GM19238 (cell line): ENCODE data around the gene SLC45A3.
"Not testable (repeated sequence)": the region's sequence is repeated elsewhere in the genome, so short reads cannot be mapped to it uniquely, and the experiment has no call there.

Source experiments
- DNase-seq: peaks from one replicate; pipeline ENCODE4 v3.0.0; 2011; ENCODE audit warnings: low spot score; ENCODE audit not compliant: insufficient read length

Gene SLC45A3

GRCh38 chr1:205637854-205638468 lies 42.3 kb downstream of the SLC45A3 start:
- DNase-seq = no peak

- no peak for DNase-seq
Observed at GRCh38 chr1:205636732-205637131, 43.6 kb downstream of the SLC45A3 start.

- not testable (repeated sequence) for DNase-seq
Observed at GRCh38 chr1:205636138-205636530, 44.2 kb downstream of the SLC45A3 start.

- no peak for DNase-seq
Observed at GRCh38 chr1:205633421-205633976, 46.8 kb downstream of the SLC45A3 start.

GRCh38 chr1:205632669-205633169 lies 47.6 kb downstream of the SLC45A3 start:
- no peak for DNase-seq

GRCh38 chr1:205631768-205632668 lies 48.3 kb downstream of the SLC45A3 start, which contains the start of gene ELK4:
Gene ELK4 (minus strand): TSS chr1:205632011. CDS start chr1:205623882, 8,129 bp downstream.
- peak; percentile 95 for DNase-seq

- peak; percentile 74 for DNase-seq
Observed at GRCh38 chr1:205631010-205631767, 49.1 kb downstream of the SLC45A3 start.

- no peak for DNase-seq
Observed at GRCh38 chr1:205630651-205631009, 49.7 kb downstream of the SLC45A3 start.

- DNase-seq = no peak
Observed at GRCh38 chr1:205630241-205630640, 50.1 kb downstream of the SLC45A3 start.

GRCh38 chr1:205629751-205630150 lies 50.6 kb downstream of the SLC45A3 start:
- DNase-seq = no peak

- DNase-seq = no peak
Observed at GRCh38 chr1:205627956-205628355, 52.4 kb downstream of the SLC45A3 start.

GRCh38 chr1:205626216-205626615 lies 54.1 kb downstream of the SLC45A3 start:
- no peak for DNase-seq

- no peak for DNase-seq
Observed at GRCh38 chr1:205623646-205624045, 56.7 kb downstream of the SLC45A3 start.

- DNase-seq = no peak
Observed at GRCh38 chr1:205620269-205620668, 60.0 kb downstream of the SLC45A3 start.

GRCh38 chr1:205619376-205619775 lies 60.9 kb downstream of the SLC45A3 start:
- DNase-seq = no peak

- DNase-seq = no peak
Observed at GRCh38 chr1:205616563-205617293, 63.6 kb downstream of the SLC45A3 start.

- DNase-seq = no peak
Observed at GRCh38 chr1:205615789-205616188, 64.5 kb downstream of the SLC45A3 start.

- no peak for DNase-seq
Observed at GRCh38 chr1:205613854-205614412, 66.4 kb downstream of the SLC45A3 start.

GRCh38 chr1:205612556-205612955 lies 67.8 kb downstream of the SLC45A3 start:
- no peak for DNase-seq

GRCh38 chr1:205612104-205612503 lies 68.2 kb downstream of the SLC45A3 start:
- DNase-seq = no peak
